IMR-90 (cell line): ENCODE data around the gene LUZP2.

ENCODE experiments used
- CTCF ChIP-seq: conservative IDR thresholded peaks from 2 replicates; pipeline ENCODE4 v1.5.1; 2012; ENCODE audit warnings: mild to moderate bottlenecking, low read depth, low read length, improper control_type of control experiment
- POLR2A ChIP-seq: IDR thresholded peaks from 2 replicates; pipeline ENCODE4 v1.6.1; 2012; ENCODE audit warnings: mild to moderate bottlenecking, low read depth, low read length
- RFX5 ChIP-seq: IDR thresholded peaks from 2 replicates; pipeline ENCODE4 v1.8.0; 2012; ENCODE audit warnings: low read depth, mild to moderate bottlenecking, low read length, moderate library complexity
- SMC3 ChIP-seq: fragments of 150-350 bp; IDR thresholded peaks from 2 replicates; pipeline ENCODE4 v1.6.1; 2016; ENCODE audit warnings: low read depth, mild to moderate bottlenecking, antibody characterized with exemption, low read length, moderate library complexity
- USF2 ChIP-seq: fragments of 150-350 bp; IDR thresholded peaks from 2 replicates; pipeline ENCODE4 v1.6.1; 2017; ENCODE audit warnings: mild to moderate bottlenecking, antibody characterized with exemption, low read length, low read depth

DNA sequence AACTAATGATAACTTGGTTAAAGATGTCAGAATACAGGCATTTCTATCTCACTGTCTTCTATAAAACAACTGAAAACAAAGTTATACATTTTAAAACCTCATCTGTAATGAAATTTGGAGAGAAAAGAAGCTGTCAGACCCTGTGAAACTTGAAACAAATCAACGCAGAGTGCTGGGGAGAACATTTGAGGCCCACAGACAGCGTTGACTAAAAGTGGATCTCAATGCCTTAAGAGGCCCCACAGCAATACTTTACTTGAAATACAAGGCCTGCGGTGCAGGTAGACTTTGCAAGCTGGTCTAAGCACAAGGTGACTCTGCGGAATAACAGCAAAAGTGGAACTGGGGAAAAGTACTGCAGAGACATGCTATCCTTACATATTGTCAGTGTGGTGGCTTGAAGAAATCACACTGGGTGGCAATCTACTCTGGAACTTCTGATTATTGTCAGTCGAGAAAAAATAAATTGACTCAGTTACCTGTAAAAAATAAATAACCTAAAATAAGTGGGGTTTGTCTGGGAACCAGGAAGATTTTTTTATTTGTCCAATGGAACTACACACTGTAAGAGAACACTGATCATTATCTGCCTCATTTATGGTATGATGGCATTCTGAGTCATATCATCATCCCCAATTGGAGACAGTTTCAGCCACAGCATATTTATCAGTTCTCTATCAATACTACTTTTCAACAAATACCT lies 138.9 kb downstream of the LUZP2 start:
- no peak for TF ChIP-seq POLR2A
- no peak for TF ChIP-seq CTCF
- no peak for TF ChIP-seq RFX5
- TF ChIP-seq USF2: no peak
- no peak for TF ChIP-seq SMC3
